Activated T-helper 2 cell treated with anti-CD3 and anti-CD28 coated beads, Interferon-gamma antibody, Interleukin-2, Interleukin-4, amounts not matched to agents 10 μg/mL and 5 μg/mL and 100 μg/mL, durations not matched to agents 14 hours and 24 hours and 36 hours (primary cell): ENCODE measurements around the gene ESCO1. TPM values are rescaled to one million over a fixed set of nuclear protein-coding genes. Genes with fewer than 3 reads are reported as not detected.
"Not testable (repeated sequence)": the region's sequence is repeated elsewhere in the genome, so short reads cannot be mapped to it uniquely, and the experiment has no call there.

Experiments used
- DNase-seq: peaks from one replicate; pipeline ENCODE4 v3.0.0; 2021; ENCODE audit warnings: low spot score
- H3K27ac Mint-ChIP-seq: one replicate; pipeline ENCODE4 v1.8.0; 2021; ENCODE audit warnings: mixed read lengths
- H3K27me3 Mint-ChIP-seq: one replicate; pipeline ENCODE4 v1.8.0; 2021; ENCODE audit warnings: low read depth, mixed read lengths
- H3K36me3 Mint-ChIP-seq: one replicate; pipeline ENCODE4 v1.8.0; 2021; ENCODE audit warnings: low read depth, mixed read lengths
- H3K4me1 Mint-ChIP-seq: one replicate; pipeline ENCODE4 v1.8.0; 2021; ENCODE audit warnings: low read depth, mixed read lengths
- H3K4me3 Mint-ChIP-seq: one replicate; pipeline ENCODE4 v1.8.0; 2021; ENCODE audit warnings: low read depth, mild to moderate bottlenecking, moderate library complexity, mixed read lengths
- H3K9me3 Mint-ChIP-seq: one replicate; pipeline ENCODE4 v1.8.0; 2021; ENCODE audit warnings: mixed read lengths
- intact Hi-C: fragments of 100-400 bp; cut with micrococcal nuclease; formaldehyde crosslinking; loops from one replicate; pipeline ENCODE4 v1.15.1; 2023
- total RNA-seq: library from RNA; stranded (reverse); gene quantifications from 2 replicates; pipeline ENCODE4 v1.2.3, GENCODE V29; 2022

Gene ESCO1
- total RNA-seq, 1 donor from 2014 or later: 21.4 TPM

DNA sequence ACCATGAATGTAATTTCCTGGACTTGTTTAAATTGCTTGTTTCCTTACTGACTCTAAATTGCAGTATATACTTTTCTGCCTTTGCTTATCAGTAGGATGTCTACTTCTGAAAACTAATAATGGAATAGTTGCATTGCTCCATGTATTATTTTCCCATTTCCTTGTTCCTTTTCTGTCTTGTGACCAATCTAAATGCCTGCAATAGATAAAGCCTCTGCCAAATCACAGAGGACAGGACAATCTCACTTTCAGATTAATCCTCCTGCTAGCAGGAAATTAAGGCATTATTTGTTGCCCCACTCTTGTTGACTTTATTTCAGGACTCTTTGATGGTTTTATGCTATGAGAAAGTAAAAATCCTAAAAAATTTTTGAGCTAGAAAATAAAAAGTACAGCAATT, 4.7 kb upstream of the ESCO1 start:
- intact Hi-C loops: no loop called here
- Mint-ChIP-seq H3K4me3 (no peak overlapping the region), H3K27ac (no peak overlapping the region), H3K9me3 (no peaks in the 10 kb centered on the region), H3K27me3 (peaks cover 3% of the 10 kb centered on the region), H3K4me1 (peaks cover 11% of the 10 kb centered on the region), H3K36me3 (no peaks in the 10 kb centered on the region)
- no peak for DNase-seq

DNA sequence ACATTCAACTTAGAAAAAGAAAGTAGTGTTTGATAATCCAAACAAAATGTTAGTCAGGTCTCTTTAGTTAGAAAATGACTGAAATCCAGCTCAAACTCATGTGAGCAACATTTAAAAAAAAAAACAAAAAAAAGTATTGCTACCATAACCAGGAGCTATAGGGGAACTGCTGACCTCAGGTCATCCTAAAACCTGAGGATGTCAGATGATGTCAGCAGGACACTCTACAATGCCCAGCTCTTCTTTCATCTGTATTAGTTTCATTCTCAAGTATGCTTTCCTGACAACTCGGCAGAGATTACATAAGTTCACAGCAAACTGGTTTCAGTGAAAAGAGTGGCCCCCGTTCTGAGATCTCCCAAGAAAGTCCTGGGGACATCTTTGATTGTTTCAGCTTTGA, 4.2 kb upstream of the ESCO1 start:
- Mint-ChIP-seq H3K36me3 (no peaks in the 10 kb centered on the region), H3K4me1 (peaks cover 11% of the 10 kb centered on the region), H3K27ac (no peak overlapping the region), H3K9me3 (no peaks in the 10 kb centered on the region), H3K27me3 (peaks cover 3% of the 10 kb centered on the region), H3K4me3 (no peak overlapping the region)
- intact Hi-C loops: loop anchor here (5.0 kb wide), 1 partner anchor 112 kb away; no protein-coding TSS in a partner anchor
- DNase-seq: no peak

DNA sequence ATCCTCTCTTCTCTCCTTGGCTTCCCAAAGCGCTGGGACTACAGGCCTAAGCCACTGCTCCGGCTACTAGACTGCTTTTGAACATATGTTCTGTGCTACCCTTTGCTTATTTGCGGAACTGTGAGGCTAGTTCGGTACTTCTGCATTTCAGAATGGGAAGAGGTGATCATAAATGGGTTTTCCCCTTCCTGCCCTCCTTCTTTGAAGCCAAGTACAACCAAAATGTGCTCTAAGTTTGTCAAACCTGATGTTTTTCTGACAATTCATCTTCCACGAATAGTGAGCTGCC, 1.7 kb upstream of the ESCO1 start:
- H3K4me3 Mint-ChIP-seq: no peak overlapping the region
- intact Hi-C loops: loop anchor here (5.0 kb wide), 1 partner anchor 110 kb away; no protein-coding TSS in a partner anchor
- H3K27ac Mint-ChIP-seq: peak overlapping the region; percentile 46
- no peaks in the 10 kb centered on the region for H3K9me3 Mint-ChIP-seq
- DNase-seq: no peak
- peaks cover 4% of the 10 kb centered on the region for H3K36me3 Mint-ChIP-seq
- peaks cover 3% of the 10 kb centered on the region for H3K27me3 Mint-ChIP-seq
- H3K4me1 Mint-ChIP-seq: peaks cover 19% of the 10 kb centered on the region

DNA sequence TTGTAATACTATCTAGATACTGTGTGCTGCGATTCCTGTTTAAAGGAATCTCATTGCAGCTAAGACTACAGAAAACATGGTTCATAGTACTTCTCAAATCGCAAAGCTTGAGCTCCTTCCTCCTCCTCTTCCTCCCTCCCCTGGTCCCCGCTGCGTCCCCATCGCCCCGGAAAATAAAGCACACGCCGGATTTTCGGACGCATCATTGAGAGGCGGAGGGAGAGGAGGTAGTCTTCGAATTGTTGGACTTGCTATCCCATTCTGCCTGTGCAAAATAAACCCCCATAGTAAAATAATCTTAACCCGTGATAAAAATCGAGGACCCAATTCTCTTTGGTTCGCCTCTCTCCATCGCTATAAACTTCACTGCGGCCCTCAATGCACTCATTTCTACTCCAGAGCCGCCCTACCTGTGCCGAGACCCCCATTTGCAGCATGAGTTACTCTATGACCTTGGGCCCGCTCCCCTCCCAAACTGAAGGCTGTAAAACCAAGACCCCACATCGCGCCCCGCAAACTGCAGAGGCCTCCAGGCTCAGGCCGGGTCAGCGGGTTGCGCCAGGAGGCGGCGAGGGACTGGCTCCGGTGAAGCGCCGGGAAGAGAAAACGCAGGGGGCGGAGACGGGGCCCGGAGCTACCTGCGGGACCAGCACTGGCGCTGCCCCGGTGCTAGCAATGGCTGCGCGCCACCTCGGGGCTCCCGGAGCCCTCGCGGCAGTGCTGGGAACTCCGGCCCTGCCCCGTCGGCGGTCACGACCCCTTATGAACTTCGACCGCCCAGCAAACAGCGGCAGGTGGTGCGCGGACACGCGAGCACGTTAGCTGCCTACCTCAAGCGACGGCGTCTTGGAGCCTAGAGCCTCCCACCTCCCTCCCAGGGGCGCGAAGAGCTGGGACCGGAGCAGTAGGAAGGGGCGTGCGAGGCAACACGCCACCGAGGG, 649 bp downstream of the ESCO1 start:
- DNase-seq: no peak
- H3K27ac Mint-ChIP-seq: peak overlapping the region; percentile 84
- intact Hi-C loops: loop anchor here (1.0 to 5.0 kb wide), 5 partner anchors 12 to 489 kb away; partner anchors contain the start of genes MIB1, ROCK1 and SNRPD1

DNA sequence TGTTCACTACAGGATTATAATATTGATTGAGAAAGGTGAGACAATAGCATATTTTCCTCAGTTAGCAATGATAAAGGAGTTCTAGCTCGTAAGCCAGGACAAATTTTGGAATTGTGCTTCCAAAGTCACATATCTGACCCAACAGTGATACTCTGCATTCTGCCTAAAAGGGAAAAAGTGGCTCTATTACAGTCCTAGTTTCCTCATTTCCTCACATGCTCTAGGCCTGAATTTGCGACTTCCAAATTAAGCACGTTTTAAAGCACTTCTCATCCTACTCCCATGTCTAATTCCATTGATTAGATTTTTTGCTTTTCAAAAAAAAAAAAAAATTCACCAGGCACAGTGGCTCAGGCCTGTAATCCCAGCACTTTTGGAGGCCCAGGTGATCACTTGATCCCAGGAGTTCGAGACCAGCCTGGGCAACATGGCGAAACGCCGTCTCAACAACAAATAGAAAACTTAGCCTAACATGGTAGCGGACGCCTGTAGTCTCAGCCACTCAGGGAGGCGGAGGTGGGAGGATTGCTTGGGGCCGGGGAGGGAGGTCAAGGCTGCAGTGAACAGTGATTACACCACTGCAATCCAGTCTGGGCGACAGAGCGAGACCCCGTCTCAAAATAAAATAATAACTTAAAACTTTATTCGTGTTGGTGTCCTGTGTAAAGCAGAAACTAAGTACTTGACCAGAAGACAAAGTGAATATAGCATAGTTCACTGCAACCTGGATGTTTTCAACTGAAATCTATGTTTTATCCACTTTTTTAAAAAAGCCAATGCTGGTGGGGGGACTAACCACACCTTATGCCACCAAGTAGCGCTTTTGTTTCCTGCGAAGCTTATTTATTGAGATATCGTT, 1.5 kb downstream of the ESCO1 start:
- no peak for DNase-seq
- Mint-ChIP-seq H3K4me1 (peaks cover 23% of the 10 kb centered on the region), H3K9me3 (peaks cover under 1% of the 10 kb centered on the region), H3K4me3 (peak overlapping the region; percentile 98), H3K27me3 (no peaks in the 10 kb centered on the region), H3K36me3 (peaks cover 12% of the 10 kb centered on the region), H3K27ac (peak overlapping the region; percentile 84)
- intact Hi-C loops: no loop called here

More for the DNA sequence above, 649 bp downstream of the ESCO1 start:
- peak overlapping the region; percentile 98 for H3K4me3 Mint-ChIP-seq
- no peaks in the 10 kb centered on the region for H3K27me3 Mint-ChIP-seq
- H3K4me1 Mint-ChIP-seq: peaks cover 22% of the 10 kb centered on the region
- H3K9me3 Mint-ChIP-seq: no peaks in the 10 kb centered on the region
- H3K36me3 Mint-ChIP-seq: peaks cover 8% of the 10 kb centered on the region

DNA sequence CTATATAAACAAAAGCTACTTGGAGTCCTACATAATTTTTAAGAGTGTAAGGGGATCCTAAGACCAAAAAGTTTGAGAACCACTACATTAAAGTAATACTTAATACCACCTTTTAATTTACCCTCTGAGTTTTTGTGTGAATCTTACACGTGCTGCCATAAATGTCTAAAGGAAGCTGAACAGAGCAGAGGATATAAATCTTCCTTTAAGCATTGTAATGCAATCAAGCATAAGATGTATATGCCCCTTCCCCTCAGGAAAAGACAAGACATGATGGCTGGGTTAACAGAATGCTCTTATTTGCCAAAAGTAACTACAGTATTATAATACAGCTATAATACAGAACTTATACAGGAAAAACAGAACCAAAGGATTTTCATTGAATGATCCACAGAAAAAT, 2.9 kb downstream of the ESCO1 start:
- no peak for DNase-seq
- Mint-ChIP-seq H3K4me1 (peaks cover 27% of the 10 kb centered on the region), H3K9me3 (peaks cover 3% of the 10 kb centered on the region), H3K4me3 (no peak overlapping the region), H3K27me3 (no peaks in the 10 kb centered on the region), H3K36me3 (peaks cover 17% of the 10 kb centered on the region), H3K27ac (no peak overlapping the region)
- intact Hi-C loops: no loop called here

DNA sequence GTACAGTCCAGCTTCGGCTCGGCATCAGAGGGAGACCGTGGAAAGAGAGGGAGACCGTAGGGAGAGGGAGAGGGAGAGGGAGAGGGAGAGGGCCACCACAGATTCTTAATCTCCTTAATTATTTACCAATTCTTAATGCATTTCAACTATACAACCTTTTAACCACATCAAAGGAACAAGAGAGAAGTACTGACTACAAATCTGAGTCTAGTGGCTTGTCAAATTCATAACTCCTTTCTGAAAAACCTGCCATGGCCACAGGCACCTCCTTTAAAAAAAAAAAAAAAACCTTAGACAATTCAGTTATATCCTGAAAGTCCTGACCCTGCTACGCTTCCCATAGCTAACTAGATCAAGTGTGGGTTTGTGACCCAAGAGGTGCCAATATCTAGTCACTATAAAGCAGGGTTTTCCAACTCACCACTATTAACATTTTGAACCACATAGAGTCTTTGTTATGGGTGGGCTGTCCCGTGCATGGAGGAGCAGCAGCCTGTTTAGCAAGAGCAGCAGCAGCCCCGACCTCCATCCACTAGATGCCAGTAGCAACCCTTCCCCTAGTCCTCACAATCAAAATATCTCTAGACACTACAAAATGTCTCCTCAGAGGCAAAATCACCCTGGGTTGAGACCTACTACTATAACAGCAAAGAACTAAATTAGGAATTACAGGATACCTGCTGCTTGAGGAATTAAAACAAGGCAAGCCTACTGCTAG, 6.8 kb downstream of the ESCO1 start:
- no peak for DNase-seq
- intact Hi-C loops: no loop called here
- Mint-ChIP-seq H3K27me3 (no peaks in the 10 kb centered on the region), H3K27ac (peak overlapping the region; percentile 22), H3K4me3 (no peak overlapping the region), H3K36me3 (peaks cover 32% of the 10 kb centered on the region), H3K4me1 (peaks cover 16% of the 10 kb centered on the region), H3K9me3 (peaks cover 3% of the 10 kb centered on the region)

DNA sequence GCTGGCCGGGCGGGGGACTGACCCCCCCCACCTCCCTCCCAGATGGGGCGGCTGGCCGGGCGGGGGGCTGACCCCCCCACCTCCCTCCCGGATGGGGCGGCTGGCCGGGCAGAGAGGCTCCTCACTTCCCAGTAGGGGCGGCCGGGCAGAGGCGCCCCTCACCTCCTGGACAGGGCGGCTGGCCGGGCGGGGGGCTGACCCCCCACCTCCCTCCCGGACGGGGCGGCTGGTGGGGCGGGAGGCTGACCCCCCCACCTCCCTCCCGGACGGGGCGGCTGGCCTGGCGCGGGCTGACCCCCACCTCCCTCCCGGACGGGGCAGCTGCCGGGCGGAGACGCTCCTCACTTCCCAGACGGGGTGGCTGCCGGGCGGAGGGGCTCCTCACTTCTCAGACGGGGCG, 8.1 kb downstream of the ESCO1 start:
- Mint-ChIP-seq H3K36me3 (peaks cover 32% of the 10 kb centered on the region), H3K4me1 (peaks cover 14% of the 10 kb centered on the region)
- intact Hi-C loops, H3K9me3 Mint-ChIP-seq, H3K27ac Mint-ChIP-seq, H3K4me3 Mint-ChIP-seq, DNase-seq, H3K27me3 Mint-ChIP-seq: not testable (repeated sequence)

DNA sequence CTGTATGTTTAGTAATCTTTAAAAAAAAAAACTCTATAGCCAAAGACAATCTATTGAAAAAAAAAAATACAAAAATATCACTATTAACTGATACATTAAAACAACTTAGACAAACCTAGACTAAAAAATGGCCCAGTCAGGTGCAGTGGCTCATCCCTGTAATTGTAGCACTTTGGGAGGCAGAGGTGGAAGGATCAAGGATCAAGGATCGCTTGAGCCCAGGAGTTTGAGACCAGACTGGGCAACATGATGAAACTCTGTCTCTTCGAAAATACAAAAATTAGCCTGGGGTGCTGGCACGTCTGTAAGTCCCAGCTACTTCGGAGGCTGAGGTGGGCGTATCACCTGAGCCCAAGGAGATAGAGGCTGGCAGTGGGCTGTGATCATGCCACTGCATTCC, 16.1 kb downstream of the ESCO1 start:
- intact Hi-C loops: no loop called here
- no peak overlapping the region for H3K4me3 Mint-ChIP-seq
- peaks cover 6% of the 10 kb centered on the region for H3K4me1 Mint-ChIP-seq
- no peak for DNase-seq
- no peaks in the 10 kb centered on the region for H3K27me3 Mint-ChIP-seq
- H3K9me3 Mint-ChIP-seq: no peaks in the 10 kb centered on the region
- H3K27ac Mint-ChIP-seq: no peak overlapping the region
- H3K36me3 Mint-ChIP-seq: peaks cover 19% of the 10 kb centered on the region

DNA sequence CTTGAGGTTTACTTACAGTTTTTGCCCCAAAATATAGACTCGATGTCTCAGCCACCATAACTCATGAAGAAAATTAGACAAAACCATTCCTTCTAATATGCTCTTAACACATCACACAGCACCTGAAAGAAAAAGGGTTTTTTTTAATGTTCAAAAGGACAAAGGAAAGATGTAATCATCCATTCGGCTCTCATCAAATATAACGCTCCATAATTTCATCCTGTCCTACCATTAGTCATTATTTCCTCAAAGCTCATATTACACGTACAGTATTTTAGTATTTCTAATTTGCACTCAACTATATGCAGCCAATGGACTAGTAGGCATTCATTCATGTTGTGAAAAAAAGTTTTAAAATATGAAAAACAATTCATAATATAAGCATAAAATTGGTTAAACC, 24.8 kb downstream of the ESCO1 start:
- H3K27ac Mint-ChIP-seq: no peak overlapping the region
- H3K4me1 Mint-ChIP-seq: no peaks in the 10 kb centered on the region
- H3K27me3 Mint-ChIP-seq: no peaks in the 10 kb centered on the region
- DNase-seq: no peak
- intact Hi-C loops: no loop called here
- peaks cover 66% of the 10 kb centered on the region for H3K36me3 Mint-ChIP-seq
- no peak overlapping the region for H3K4me3 Mint-ChIP-seq
- H3K9me3 Mint-ChIP-seq: no peaks in the 10 kb centered on the region

DNA sequence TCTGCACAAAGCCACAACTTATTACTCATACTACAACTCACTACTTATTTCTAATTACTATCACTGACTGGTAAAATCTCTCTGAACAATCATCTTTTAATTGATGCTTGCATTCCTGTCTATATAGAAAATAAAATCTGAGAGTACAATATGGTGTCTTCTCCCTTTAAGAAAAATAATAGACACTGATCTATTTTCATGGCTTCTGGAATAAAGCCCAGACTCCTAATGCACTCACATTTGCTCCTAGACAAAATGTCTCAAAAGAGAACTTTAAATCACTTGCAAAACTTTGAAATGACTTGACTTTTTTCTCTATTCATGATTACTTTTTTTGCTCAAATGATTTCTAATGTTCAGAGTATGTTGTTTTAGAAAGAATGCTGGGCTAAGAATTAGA, 28.7 kb downstream of the ESCO1 start:
- Mint-ChIP-seq H3K4me1 (no peaks in the 10 kb centered on the region), H3K9me3 (no peaks in the 10 kb centered on the region), H3K27me3 (no peaks in the 10 kb centered on the region), H3K27ac (no peak overlapping the region), H3K36me3 (peaks cover 72% of the 10 kb centered on the region), H3K4me3 (no peak overlapping the region)
- intact Hi-C loops: no loop called here
- DNase-seq: no peak

DNA sequence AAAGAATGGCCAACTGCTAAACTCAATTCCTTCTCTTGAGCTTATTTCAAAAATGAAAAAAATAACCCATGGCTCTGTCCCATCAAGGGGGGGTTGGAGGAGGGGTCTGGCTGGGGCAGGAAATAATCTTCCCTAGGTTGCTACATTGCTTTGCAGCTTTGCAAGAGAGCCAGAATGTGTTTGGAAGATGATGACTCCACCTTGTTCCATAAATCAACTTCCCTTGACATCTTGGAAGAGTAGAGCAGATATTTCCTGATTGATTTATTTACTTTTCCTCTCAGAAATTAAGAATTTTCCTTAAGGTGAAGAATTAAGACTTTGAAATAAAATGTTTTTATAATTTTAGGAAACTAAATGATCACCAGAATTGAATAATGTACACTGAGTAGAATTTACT, 41.3 kb downstream of the ESCO1 start:
- DNase-seq: no peak
- no peaks in the 10 kb centered on the region for H3K9me3 Mint-ChIP-seq
- H3K27ac Mint-ChIP-seq: no peak overlapping the region
- H3K36me3 Mint-ChIP-seq: peaks cover 38% of the 10 kb centered on the region
- no peak overlapping the region for H3K4me3 Mint-ChIP-seq
- H3K27me3 Mint-ChIP-seq: no peaks in the 10 kb centered on the region
- intact Hi-C loops: loop anchor here (10.0 kb wide), 1 partner anchor 56 kb away; the partner anchor contains the start of gene SNRPD1
- peaks cover 1% of the 10 kb centered on the region for H3K4me1 Mint-ChIP-seq
